HG02884 (cell line): ENCODE measurements around the gene ZNF148.
"Not testable (repeated sequence)": the region's sequence is repeated elsewhere in the genome, so short reads cannot be mapped to it uniquely, and the experiment has no call there.

Source experiments
- ATAC-seq: cut with Tn5 transposase; IDR thresholded peaks from one replicate; pipeline ENCODE4 v1.9.1; 2021; ENCODE audit warnings: mild to moderate bottlenecking, moderate library complexity; ENCODE audit not compliant: unreplicated experiment

ZNF148 gene

DNA sequence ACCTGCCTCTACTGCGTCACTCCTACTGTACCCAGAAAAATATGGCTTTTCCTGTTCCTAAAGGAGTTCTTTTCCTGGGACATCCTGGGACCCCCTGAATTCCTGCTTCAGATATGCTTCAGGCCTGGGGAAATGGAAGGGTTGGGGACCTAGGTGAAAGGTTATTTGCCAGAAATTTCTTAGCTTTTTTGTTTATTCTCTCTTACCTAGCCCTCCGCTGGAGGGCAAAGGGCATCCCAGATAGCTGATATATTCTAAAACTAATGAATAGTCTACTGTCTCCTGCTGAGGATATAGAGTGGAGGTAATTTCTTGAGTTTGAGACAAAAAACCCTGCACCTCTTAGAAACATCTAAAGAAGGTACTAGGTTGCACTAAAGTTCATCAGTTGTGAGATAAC, 3.6 kb upstream of the ZNF148 start:
- ATAC-seq, result no peak

- no peak for ATAC-seq
Observed at GRCh38 chr3:125375950-125376679, 990 bp upstream of the ZNF148 start.

DNA sequence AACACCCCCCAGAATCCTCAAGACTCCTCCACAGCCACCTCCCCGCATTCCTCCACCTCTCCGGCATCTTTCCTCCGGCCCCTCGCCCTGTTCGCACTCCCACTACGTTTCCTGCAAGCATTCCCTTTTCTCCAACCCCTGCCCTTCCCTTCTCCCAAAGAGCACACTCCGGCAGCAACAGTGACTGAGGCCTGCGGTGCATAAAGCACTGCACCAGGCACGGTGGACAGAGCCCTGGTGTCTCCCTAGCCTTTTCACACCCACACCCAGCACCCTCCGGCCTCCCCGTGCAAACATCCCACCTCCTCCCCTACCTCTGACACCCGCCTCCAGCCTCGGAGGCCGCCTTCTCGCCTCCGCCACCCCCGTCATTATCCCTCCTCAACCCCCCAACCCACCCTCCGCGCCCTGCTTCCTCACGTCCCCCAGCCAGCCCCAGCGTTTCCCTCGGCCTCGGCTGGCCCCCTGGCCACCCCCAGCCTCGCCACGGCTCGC, 577 bp downstream of the ZNF148 start:
- ATAC-seq, result no peak

DNA sequence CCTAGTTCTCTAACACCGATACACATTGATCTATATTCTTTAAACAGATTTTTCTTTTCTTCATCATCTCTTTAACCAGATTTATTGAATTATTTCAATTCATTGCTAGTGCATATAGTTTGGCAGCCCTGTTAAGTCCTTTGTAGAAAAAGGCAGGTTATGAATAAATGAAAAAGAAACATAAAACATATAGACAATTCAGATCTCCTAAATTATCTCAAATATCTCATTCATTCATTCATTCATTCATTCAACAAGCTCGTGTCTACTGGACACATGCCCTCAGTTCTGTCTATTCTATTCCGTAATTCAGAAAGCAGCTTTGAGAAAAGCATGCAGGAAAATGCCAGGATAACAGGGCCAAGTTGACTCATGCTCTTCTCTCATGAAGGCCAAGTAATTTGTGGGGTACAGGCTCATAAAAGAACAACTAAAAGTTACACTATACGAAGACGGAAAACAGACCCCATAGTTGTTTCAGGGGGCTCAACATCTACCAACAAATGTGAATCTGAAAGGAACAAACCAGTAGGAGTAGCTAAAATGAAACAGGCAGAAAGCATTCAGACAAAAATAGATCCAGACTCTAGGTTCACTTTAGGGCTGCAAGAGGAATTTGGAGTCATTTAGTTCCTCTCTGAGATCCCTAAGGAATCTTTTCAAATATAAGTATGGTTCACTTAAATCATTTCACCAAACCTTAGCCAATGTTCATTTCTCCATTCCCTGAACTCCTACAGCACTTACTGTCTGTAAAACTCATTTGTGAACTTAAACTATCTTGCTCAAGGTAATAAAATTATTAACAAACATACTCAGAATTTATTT, 7.5 kb downstream of the ZNF148 start:
- no peak for ATAC-seq

DNA sequence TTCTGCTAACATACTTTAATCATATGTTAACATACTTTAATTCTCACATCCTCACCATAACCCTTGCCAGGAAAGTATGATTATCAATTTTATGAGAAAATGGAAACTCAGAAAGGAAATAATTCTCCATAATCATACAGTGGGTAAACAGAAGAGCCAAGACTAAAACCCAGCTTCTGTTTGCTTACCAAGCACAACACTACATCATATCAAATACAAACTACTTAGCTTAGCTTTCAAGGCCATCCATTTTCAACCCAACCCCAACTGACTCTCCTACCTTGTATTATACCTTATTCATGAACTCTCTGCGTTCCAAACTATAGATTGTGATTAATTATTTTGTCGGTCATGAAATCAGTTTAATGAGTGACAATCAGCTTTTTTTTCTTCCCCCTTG, 9.0 kb downstream of the ZNF148 start:
- ATAC-seq, result no peak

DNA sequence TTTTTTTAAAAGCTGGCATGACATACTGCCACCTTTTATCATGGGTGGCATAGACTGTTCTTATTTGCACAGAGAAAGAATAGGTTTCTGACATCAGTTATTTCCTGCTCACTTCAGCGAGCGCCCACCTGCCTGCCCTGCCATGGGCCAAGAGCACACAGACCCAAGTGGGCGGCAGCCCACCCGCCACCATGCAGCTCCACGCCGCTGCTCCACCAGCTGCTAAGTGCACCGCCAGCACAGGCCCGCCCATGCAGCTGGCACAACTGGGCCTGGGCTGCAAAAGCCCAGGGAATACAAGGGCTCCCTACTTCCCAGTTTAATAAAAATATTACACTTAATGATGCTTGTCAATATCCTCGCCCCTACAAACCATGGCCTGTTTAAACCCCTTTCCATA, 15.4 kb downstream of the ZNF148 start:
- ATAC-seq, result no peak

- no peak for ATAC-seq
Observed at GRCh38 chr3:125358923-125359322, 16.2 kb downstream of the ZNF148 start.

DNA sequence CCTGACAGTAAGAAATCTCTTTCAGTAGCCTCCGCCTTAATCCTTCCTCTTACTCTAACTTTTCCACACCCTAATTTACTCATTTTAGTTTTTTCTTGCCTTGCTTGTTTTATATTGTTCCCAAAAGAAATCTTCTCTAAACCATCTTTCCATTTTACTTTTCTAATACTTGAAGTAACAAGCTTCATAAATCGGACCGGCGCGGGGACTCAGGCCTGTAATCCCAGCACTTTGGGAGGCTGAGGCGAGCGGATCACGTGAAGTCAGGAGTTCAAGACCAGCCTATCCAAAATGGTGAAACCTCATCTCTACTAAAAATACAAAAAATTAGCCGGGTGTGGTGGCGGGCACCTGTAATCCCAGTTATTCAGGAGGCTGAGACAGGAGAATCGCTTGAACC, 17.3 kb downstream of the ZNF148 start:
- ATAC-seq, result no peak

- ATAC-seq, result peak; percentile 69
Observed at GRCh38 chr3:125357032-125357658, 18.0 kb downstream of the ZNF148 start.

GRCh38 chr3:125356140-125357026, 18.7 kb downstream of the ZNF148 start:
- ATAC-seq, result no peak

DNA sequence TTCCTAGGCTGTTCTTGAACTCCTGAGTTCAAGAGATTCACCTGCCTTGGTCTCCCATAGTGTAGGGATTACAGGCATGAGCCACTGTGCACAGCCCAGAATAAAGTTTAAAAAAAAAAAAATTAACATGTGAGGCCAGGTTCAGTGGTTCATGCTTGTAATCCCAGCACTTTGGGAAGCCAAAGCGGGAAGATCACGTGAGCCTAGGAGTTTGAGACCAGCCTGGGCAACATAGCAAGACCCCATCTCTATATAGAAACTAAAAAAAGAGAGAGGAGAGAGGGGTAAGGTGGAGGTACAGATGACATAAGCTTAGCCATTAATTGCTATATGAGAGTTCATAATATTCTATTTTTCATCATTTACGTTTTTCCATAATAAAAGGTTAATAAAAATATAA, 21.5 kb downstream of the ZNF148 start:
- ATAC-seq, result no peak

GRCh38 chr3:125353128-125353527, 22.0 kb downstream of the ZNF148 start:
- no peak for ATAC-seq

DNA sequence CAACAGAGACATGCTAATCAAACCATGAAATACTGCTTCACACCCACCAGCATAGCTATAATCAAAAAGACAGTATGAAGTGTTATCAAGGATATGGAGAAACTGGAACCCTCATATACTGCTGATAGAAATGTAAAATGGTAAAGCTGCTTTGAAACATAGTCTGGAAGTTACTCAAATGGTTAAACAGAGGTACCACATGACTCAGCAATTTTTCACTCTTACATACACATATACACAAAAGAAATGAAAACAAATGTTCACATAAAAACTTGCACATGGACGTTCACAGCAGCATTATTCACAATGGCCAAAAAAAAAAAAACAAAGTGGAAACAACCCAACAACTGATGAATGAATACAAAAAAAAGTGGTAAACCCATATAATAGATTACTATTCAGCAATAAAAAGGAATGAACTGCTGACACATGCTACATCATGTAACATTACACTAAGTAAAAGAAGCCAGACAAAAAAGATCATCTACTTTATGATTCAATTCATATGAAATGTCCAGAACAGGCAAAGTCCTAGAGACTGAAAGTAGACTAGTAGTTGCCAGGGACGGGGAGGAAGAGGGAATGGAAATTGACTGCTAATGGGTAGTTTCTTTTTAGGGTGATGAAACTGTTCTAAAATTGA, 23.2 kb downstream of the ZNF148 start:
- no peak for ATAC-seq

- no peak for ATAC-seq
Observed at GRCh38 chr3:125351152-125351551, 24.0 kb downstream of the ZNF148 start.

- ATAC-seq, result no peak
Observed at GRCh38 chr3:125350597-125350996, 24.5 kb downstream of the ZNF148 start.

DNA sequence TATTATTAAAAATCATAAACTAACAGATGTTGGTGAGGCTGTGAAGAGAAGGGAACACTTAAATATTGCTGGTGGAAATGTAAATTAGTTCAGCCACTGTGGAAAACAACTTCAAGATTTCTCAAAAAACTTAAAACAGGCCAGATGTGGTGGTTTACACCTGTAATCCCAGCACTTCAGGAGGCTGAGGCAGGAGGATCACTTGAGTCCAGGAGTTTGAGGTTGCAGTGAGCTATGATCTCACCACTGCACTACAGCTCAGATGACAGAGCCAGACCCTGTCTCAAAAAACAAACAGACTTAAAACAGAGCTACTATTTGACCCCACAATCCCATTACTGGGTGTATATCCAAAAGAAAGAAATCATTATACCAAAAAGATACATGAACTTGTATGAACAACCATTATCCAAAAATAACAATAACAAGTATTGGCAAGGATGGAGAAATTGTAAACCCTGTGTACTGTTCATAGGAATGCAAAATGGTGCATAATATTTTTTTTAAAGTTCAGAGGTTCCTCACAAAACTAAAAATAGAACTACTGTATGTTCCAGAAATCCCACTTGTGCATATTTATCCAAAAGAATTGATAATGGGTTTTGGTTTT, 25.5 kb downstream of the ZNF148 start:
- no peak for ATAC-seq

DNA sequence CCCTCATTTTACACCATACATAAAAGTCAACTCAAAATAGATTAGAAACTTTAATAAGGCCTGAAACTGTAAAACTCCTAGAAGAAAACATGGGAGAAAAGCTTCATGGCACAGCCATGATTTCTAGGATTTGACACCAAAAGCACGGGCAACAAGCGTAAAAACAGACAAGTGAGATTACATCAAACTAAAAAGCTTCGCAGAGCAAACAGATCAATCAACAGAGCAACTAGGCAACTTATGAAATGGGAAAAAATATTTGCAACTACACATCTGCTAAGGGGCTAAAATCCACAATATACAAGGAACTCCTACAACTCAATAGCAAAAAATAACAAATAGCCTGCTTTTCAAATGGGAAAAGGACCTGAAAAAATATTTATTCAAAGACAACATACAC, 26.1 kb downstream of the ZNF148 start:
- ATAC-seq, result no peak

DNA sequence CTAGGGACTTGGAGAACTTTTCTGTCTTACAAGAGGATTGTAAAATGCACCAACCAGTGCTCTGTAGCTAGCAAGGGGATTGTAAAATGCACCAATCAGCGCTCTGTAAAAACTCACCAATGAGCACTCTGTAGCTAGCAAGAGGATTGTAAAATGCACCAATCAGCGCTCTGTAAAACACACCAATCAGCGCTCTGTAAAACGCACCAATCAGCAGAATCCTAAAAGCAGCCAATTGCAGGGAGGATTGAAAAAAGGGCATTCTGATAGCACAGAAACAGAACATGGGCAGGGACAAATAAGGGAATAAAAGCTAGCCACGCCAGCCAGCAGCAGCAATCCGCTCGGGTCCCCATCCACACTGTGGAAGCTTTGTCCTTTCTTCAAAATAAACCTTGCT, 31.8 kb downstream of the ZNF148 start:
- ATAC-seq, result not testable (repeated sequence)

DNA sequence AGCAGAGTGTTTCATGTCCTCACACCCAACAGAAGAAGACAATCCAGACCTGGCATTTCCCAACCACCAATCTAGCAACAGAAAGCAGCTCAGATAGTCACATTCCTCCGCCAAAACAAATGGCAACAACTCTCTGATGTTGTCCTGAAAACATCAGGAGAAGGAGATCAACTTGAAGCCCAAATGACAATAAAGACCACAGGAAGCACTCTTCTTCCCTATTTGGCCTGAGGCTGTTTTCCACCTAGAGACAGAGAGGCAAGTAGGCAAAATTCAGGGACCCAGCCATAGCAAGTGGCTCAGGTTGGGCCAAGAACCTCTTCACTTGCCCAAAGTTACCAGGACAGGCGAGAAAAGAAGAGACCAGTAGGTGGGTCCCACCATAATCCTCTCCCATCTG, 35.0 kb downstream of the ZNF148 start:
- ATAC-seq, result no peak

GRCh38 chr3:125337506-125337905, 37.6 kb downstream of the ZNF148 start:
- ATAC-seq, result no peak
